Ovary (tissue), 3 donors: ENCODE measurements around the gene FNBP1L.

Experiments
- CTCF ChIP-seq, 3 donors: fragments of 450-650 bp in 2 of 3; fragments of 200-600 bp in 1 of 3; IDR thresholded peaks; one replicate each; pipeline versions ENCODE4 v1.5.1 to v1.8.0; 2016 to 2022; ENCODE audit warnings: antibody characterized with exemption in 3 of 3, mild to moderate bottlenecking in 1 of 3
- EP300 ChIP-seq: sonication (generic); formaldehyde crosslinking; IDR thresholded peaks from one replicate; pipeline ENCODE4 v1.6.1; 2017; ENCODE audit warnings: antibody characterized with exemption
- POLR2A ChIP-seq: fragments of 450-650 bp; IDR thresholded peaks from one replicate; pipeline ENCODE4 v1.6.1; 2017; ENCODE audit warnings: antibody characterized with exemption, mild to moderate bottlenecking, moderate library complexity
- donor health status: DM: no; HTN: no; CAD: no.

GRCh38 chr1:93502571-93502970, 54.7 kb downstream of the FNBP1L start:
- TF ChIP-seq CTCF (IDR thresholded peaks at IDR 0.05) (no peak), EP300 (no peak), POLR2A (no peak)
